Fibroblast of skin of right biceps (primary cell): ENCODE measurements around the gene CROCC2.
A peak's percentile ranks its signal among the peaks of the same experiment; 100 is the strongest.

Experiments
- DNase-seq: peaks from one replicate; pipeline ENCODE4 v3.0.0-alpha.2; 2013

CROCC2 gene

DNA sequence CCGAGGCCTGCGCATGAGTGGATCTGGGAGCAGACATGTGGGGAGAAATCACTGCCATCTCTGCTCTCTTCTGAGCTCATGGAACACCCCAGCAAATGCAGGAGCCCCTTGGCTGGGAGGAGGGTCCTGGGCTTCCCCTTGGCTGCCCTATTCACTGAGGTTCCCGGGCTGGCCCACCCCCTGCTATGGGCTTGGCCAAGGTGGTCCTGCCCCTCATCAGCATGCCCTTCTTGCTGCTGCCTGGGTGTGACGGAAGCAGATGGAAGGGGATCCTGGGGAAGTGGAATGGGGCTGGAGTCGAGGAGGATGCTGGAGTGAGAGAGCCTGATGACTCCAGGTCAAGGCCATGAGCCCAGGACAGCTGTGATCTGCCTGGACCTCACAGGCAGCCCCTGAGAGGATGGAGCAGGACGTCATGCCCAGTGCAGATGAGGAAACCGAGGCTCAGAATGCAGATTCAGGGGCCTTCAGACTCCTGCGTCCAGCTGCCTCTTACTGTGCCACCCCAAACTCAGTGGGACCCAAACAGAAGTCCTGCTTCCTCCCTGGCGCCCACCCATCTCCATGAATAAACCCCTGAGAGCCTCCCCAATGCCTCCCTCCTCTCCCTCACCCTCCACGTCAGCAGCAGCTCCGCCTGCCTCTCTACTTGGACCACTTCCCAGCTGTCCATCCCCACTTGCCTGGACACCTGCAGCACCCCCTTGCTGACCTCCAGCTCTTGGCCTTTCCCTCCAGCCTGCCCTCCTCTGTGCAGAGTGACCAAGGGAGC is 96.3 kb downstream of the CROCC2 start:
- DNase-seq: no peak

DNA sequence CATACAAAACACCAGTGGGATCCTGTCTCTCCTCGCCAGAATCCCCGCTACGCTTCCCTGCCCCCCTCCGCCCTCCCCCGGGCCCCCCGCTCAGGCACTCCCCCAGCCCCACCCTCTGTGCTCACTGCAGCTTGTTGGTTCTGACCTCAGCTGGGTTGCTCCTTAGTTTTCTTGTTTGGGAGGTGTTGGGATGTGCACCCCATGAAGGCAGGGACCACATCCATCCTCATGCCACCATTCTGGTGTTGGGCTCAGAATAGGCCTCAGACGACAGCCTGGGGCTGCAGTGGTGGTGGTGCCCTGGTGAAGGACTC is 96.9 kb downstream of the CROCC2 start:
- DNase-seq: no peak

- no peak for DNase-seq
These were observed 97.2 kb downstream of the CROCC2 start for GRCh38 chr2:241003369-241003768.

DNA sequence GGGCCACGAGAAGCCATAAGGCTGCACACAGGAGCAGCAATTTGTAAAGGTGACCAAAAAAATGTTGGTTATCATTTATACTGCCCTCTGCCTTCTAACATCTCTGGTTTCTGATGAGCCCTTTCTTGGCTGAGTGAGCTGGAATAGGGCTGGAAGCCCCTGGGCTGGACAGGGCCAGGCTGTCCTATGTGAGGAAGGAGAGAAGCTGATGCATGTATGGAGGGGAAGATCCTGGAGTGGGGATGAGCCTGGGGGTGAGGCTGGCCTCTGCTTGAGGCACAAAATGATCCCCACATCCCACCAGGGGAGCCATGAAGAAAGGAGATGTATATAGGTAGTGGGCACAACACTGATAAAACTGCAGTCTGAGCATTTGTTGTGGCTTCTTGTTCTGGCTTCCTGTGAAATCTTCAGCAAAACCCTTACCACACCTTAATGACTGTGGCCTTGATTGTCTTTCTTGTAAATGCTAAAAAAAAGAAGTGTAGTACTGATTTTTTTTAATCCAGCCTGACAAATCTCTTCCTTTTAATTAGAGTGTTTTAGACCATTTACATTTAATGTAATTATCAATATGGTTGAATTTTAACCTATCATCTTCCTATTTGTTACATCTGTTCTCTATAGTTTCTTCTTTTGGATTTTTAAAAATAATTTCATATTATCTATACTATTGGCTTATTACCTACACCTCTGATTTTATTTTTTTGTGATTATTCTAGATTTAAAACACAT is 97.9 kb downstream of the CROCC2 start:
- no peak for DNase-seq

DNA sequence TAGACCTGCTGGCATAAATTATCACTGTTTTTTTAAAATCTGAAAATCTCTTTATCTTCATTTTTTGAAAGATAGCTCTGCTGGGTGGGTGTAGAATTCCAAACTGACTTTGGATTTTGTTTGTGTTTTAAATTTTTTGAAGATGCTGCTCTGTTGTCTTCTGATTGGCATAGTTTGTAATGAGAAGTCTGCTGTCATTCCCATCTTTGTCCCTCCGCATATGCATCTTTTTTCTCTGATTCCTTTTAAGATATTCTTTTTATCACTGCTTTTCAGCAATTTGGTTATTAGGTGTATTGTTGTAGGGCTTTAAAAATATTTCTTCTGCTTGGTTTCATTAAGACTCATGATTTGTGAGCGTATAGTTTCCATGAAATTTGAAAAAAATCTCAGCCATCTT is 99.4 kb downstream of the CROCC2 start:
- DNase-seq: no peak

- no peak for DNase-seq
These were observed 100.3 kb downstream of the CROCC2 start for GRCh38 chr2:241006412-241006811.

DNA sequence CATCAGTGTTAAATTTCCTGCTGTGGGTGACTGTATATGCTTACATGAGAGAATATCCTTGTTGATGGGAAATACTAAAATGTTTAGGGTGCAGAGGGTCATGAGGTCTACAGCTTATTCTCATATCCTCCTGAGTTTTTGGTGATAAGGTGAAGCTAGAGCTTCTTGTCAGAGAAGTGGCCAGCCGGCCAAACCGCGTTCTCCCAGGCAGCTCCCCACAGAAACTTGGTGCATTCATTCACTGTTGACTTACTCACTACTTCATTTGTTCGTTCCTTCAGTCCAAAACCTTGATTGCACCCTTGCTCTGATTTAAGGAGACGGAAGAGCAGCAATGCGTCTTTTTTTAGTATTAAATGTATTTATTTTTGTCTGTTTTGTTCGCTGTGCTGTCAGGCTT is 101.0 kb downstream of the CROCC2 start:
- no peak for DNase-seq

DNA sequence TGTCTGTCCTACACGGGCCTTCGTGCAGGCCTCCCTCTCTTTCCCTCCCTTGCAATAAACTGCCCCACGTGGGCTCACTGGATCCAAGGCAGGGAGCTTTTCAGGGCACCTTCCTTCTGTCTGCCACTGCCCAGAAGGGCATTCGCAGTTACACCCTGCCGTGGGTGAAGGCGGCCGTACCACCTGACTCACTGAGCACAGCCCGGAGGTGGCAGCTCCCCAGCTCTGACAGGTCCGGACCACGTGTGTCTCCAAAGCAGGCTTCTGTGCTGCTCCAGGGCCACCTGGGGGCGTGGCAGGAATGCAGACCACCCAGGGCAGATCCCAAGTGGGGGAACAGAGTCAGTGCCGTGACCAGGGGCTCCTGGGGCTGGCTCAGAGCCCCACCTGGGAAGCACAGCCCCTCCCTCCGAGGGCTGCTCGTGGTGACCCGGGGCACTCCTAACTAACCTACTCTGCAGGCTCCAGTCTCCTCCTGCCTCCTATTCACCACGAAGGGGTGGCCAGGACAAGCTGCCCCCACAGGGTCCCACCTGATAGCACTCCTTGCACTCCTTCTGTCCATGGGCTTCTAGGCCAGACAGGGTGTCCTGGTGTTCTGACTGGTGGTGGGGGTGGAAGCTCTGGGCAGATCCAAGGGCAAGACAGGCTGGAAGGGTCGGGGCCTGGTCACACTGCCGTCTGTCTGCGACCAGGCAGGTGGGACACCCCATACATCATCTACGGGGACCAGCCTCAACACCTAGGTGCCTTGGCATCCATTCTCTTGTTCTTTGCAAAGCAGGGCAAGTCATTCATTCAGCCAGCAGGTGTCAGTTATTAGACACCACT is 102.0 kb downstream of the CROCC2 start:
- no peak for DNase-seq

DNA sequence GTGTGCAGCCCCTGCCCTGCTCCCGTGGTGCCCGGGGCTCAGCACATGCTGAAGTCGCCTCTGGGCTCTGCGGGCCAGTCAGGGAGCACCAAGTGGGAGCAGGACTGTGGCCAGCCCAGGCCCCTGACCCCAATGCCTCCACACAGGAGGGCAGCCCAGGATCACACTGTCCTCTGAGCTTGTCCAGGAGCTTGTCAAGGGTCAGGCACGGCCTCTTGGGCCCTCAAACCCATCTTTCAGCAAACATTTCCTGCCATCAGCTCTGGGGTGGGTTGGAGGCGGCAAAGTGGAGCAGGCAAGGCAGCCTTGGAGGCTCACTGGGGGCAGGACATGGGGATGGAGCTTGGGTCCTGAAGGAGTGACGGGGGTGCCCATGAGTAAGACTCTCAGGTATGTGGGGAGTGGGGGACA is 102.6 kb downstream of the CROCC2 start:
- no peak for DNase-seq

- no peak for DNase-seq
These were observed 103.1 kb downstream of the CROCC2 start for GRCh38 chr2:241009191-241009590.

DNA sequence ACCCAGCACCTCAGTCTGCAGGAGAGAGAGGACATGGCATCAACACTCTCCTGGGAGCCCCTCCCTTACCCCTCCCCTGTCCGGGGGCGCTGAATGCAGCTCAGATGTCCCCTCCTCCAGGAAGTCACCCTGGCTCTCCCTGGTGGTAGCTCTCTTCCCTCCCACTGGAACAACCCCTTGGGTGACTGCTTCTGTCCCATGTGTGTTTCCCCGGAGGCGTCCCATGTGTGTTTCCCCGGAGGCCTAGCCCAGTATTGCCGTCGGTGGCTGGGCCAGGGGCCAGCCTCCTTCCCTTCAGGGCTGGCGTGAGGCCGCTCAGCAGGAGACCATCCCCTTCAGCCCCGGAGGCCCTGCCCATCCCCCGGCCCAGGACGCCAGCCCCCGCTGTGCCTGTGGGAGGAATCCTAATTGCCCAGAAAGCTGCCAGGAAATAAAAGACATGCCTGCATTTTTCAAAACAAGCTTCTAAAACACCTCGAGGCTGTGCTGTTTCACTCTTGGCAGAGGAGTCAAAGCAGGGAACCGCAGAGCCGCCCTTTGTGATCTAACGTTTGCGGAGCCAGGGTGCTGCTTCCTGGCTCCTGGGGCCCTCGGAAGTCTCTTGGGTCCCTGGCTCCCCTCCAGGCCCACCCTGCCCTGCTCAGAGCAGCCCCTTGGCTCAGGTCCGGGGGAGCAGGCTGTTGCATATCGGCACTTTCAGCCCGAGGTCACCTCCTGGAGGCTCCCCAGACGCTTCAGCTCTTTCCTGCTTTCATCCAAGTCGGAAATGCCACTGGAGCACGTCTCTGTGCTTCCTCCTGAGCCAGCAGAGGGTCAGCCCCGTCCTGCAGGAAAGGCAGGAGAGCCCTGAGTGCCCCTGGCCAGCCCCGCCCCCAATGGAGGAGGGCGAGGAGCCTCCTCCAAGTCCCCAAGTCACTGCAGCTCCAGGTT is 103.7 kb downstream of the CROCC2 start:
- peak; percentile 80 for DNase-seq

DNA sequence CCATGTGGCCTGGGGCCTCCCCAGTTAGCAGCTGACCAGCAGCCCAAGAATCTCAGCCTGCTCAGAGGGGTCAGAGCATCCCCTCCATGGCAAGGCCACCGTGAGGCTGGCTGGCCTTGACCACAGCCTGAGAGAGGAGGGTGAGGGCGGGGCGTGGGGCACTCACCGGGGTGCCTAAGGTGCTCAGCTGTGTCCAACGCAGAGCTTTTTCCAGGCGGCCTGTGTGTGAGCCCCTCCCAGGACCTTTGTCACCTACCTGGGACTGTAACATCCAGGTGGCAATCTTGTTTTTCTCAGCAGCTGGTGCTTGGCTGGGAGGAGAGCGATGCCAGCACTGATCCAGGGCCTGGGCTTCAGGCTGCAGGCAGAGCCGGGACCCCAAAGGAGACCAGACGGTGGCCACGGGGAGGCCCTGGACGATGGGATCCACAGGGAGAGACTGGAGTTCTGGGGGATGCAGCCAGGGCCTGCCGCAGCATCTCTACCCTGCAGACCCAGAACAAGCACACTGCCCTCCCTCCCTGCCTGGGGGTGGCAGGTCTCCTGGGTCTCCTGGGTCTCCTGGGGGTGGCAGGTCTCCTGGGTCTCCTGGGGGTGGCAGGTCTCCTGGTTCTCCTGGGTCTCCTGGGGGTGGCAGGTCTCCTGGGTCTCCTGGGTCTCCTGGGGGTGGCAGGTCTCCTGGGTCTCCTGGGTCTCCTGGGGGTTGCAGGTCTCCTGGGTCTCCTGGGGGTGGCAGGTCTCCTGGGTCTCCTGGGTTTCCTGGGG is 104.6 kb downstream of the CROCC2 start:
- no peak for DNase-seq

DNA sequence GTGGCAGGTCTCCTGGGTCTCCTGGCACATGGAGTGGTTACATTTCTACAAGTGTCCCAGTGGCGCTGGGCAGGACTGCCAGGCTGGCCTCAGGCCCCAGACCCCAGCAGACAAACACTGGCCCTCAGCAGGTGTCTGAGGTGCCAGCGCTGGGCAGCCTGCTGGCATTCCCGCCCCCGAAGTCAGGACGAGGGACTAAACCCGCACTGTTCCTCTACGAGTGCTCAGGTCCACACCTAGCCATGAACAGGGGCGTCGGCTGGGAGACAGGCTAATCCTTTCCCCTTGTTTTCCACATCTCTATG is 105.1 kb downstream of the CROCC2 start:
- no peak for DNase-seq

- DNase-seq: no peak
These were observed 105.8 kb downstream of the CROCC2 start for GRCh38 chr2:241011751-241012510.

DNA sequence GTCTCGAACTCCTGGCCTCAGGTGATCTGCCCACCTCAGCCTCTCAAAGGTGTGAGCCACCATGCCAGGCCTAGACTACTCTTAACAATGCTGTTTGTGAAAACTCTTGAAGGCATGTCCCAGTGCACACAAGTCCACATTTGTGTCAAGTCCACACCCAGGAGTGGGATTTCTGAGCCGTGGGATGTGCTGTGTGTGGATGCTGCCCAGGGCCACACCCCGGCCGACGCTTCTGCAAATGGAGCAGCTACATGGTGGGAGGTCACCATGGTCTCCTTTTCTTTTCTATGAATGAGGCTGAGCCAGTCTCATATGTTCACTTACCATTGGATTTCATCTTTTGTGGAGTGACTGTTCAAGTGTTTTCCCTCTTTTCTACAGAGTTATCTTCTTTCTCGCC is 108.1 kb downstream of the CROCC2 start:
- no peak for DNase-seq

DNA sequence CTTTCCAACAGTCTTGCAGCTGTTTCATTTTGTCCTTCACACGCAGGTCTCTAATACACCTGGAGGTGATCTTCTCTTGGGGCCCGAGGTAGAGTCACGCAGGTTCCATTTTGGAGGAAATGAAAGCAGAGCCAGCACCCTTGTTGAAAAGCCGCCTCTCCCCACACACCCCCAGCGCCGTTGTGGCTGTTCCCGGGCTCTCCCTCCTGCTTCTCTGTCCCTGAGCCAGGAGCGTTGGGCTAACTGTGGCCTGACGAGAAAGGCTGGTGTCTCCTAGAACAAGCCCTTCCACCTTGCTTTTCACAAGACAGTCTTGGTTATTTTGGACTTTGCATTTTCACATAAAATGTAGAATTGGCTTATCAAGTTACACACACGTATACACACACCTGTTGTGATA is 108.6 kb downstream of the CROCC2 start:
- DNase-seq: no peak

GRCh38 chr2:241015439-241015838 is 109.3 kb downstream of the CROCC2 start:
- no peak for DNase-seq

DNA sequence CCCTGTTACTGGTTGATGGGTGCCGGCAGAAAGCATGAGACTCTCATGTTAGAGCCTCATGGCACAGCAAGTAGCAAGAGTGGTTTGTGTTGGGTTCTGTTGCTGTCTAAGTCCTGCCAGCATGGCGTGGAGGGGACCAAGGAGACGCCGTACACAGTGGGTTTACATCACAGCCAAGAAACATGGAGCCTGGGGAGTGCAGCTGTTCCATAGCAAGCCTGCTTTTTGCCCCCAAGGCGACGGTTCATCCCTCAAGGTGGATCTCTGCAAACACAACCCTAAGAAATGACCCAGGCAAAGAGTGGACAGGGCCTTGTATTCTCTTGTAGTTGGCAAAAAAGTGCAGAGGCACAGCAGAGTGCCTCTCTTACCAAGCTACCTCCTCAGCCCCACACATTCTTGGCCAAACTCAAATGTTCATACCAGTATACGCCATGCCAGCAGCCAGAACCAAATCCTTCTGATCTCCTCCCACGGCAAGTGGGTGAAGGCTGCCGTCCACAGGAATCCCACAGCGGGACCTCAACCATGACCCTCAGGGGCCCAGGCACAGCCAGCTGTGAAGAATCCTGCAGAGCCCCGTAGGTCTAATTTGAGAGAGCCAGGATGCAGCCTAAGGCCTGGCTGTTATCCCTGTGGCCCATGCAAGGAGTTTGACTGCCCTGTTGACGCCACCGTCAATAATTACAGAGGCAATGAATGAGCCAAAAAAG is 111.2 kb downstream of the CROCC2 start:
- no peak for DNase-seq

- no peak for DNase-seq
These were observed 112.1 kb downstream of the CROCC2 start for GRCh38 chr2:241018051-241018891.
